GM12878 (cell line): ENCODE measurements around the gene COL25A1. TPM values are rescaled to one million over a fixed set of nuclear protein-coding genes. Genes with fewer than 3 reads are reported as not detected.

Source experiments
- ATAC-seq: fragments of 200-7000 bp; cut with Tn5 transposase; 3 replicates; pipeline ENCODE4 v1.9.1; 2020; ENCODE audit warnings: mild to moderate bottlenecking, moderate library complexity
- BruUV-seq: library from RNA; stranded (reverse); fragments of 400-500 nt; replicated peaks from 2 replicates; lab custom pipeline; 2021; lab: Mats Ljungman, UMichigan
- CTCF ChIA-PET: fragments of 300-600 bp; sonication (Branson Sonifier 250); formaldehyde crosslinking; extraction: SDS; loops from one replicate; lab custom pipeline; 2021; ENCODE audit warnings: inconsistent platforms; lab: Yijun Ruan, JAX
- POLR2A ChIA-PET: fragments of 350-600 bp; formaldehyde crosslinking; extraction: SDS; loops from one replicate; lab custom pipeline; 2021; ENCODE audit warnings: inconsistent platforms; lab: Charles Lee
- RAD21 ChIA-PET: fragments of 300-600 bp; sonication (Branson Sonifier 250); formaldehyde crosslinking; loops from one replicate; lab custom pipeline; 2023; ENCODE audit warnings: antibody characterized with exemption; ENCODE audit not compliant: unreplicated experiment; lab: Charles Lee
- SMC1A ChIA-PET: fragments of 300-600 bp; sonication (Branson Sonifier 250); formaldehyde crosslinking; loops from one replicate; lab custom pipeline; 2023; ENCODE audit not compliant: unreplicated experiment, uncharacterized antibody; lab: Charles Lee
- DNase-seq: peaks from one replicate; pipeline ENCODE4 v3.0.0-alpha.2; 2011; ENCODE audit warnings: low read depth, low spot score
- FAIRE-seq: peaks from 3 replicates; lab custom pipeline; 2011; peaks lifted over from hg19 to GRCh38; lab: Jason Lieb, UNC
- H2AFZ ChIP-seq: 2 replicates; pipeline ENCODE4 v1.6.0; 2011; ENCODE audit warnings: low read depth, low read length, control low read depth; ENCODE audit not compliant: control insufficient read depth
- H3K27ac ChIP-seq: 2 replicates; pipeline ENCODE4 v1.5.1; 2011; ENCODE audit warnings: control low read depth; ENCODE audit not compliant: control insufficient read depth, insufficient read depth
- H3K27me3 ChIP-seq, 2 experiments: replicated peaks in 1 of 2; 2 replicates each; pipeline versions ENCODE4 v1.6.0 to v1.6.1; 2011; ENCODE audit warnings: low read length in 1 of 2; ENCODE audit not compliant: control insufficient read depth in 2 of 2, insufficient read depth in 2 of 2
- H3K36me3 ChIP-seq, 2 experiments: 2 replicates each; pipeline ENCODE4 v1.5.1; 2011; ENCODE audit warnings: low read length in 1 of 2; ENCODE audit not compliant: control insufficient read depth in 2 of 2, insufficient read depth in 2 of 2
- H3K4me1 ChIP-seq: 2 replicates; pipeline ENCODE4 v1.6.1; 2011; ENCODE audit warnings: mild to moderate bottlenecking, low read length, moderate library complexity, mixed read lengths; ENCODE audit not compliant: control insufficient read depth, insufficient read depth
- H3K4me2 ChIP-seq: 2 replicates; pipeline ENCODE4 v1.6.0; 2011; ENCODE audit warnings: control low read depth; ENCODE audit not compliant: control insufficient read depth, insufficient read depth
- H3K4me3 ChIP-seq: fragments of 200-600 bp; sonication (generic); 2 replicates; pipeline ENCODE4 v1.5.1; 2016
- H3K79me2 ChIP-seq: 2 replicates; pipeline ENCODE4 v1.6.0; 2011; ENCODE audit warnings: low read length; ENCODE audit not compliant: control insufficient read depth, insufficient read depth
- H3K9ac ChIP-seq: 2 replicates; pipeline ENCODE4 v1.8.0; 2011; ENCODE audit warnings: low read length, control low read depth, mixed read lengths; ENCODE audit not compliant: control insufficient read depth, insufficient read depth
- H3K9me3 ChIP-seq: replicated peaks from 3 replicates; pipeline ENCODE4 v1.5.1; 2011; ENCODE audit warnings: mild to moderate bottlenecking, low read length; ENCODE audit not compliant: control insufficient read depth, insufficient read depth
- H4K20me1 ChIP-seq: 2 replicates; pipeline ENCODE4 v1.6.0; 2011; ENCODE audit not compliant: control insufficient read depth, insufficient read depth
- BCL11A ChIP-seq: IDR thresholded peaks from 2 replicates; pipeline ENCODE4 v1.6.1; 2011; ENCODE audit warnings: low read depth, low read length
- BHLHE40 ChIP-seq, 2 experiments: fragments of 450-650 bp in 1 of 2; IDR thresholded peaks; 2 replicates each; pipeline ENCODE4 v1.6.1; 2011 to 2017; ENCODE audit warnings: low read depth in 2 of 2, borderline replicate concordance in 1 of 2, improper control_type of control experiment in 1 of 2, low read length in 1 of 2, mild to moderate bottlenecking in 1 of 2
- CBX5 ChIP-seq: sonication (generic); IDR thresholded peaks from 2 replicates; pipeline ENCODE4 v1.6.1; 2016; ENCODE audit warnings: low read depth, moderate library complexity, mild to moderate bottlenecking, inconsistent platforms
- ETV6 ChIP-seq, 2 experiments: fragments of 450-650 bp in 1 of 2; IDR thresholded peaks in 1 of 2; conservative IDR thresholded peaks in 1 of 2; 2 replicates each; pipeline ENCODE4 v1.6.1; 2014; ENCODE audit warnings: antibody characterized with exemption in 1 of 2, borderline replicate concordance in 1 of 2, low read depth in 1 of 2, mild to moderate bottlenecking in 1 of 2, moderate library complexity in 1 of 2
- IKZF2 ChIP-seq, 2 experiments: fragments of 450-650 bp; IDR thresholded peaks; 2 replicates each; pipeline ENCODE4 v1.6.1; 2017; ENCODE audit warnings: mild to moderate bottlenecking in 2 of 2, moderate library complexity in 2 of 2
- LARP7 ChIP-seq: fragments of 450-650 bp; IDR thresholded peaks from 2 replicates; pipeline ENCODE4 v1.6.1; 2017; ENCODE audit warnings: mild to moderate bottlenecking
- POU2F2 ChIP-seq: IDR thresholded peaks from 3 replicates; pipeline ENCODE4 v1.6.1; 2011; ENCODE audit warnings: low read depth, mild to moderate bottlenecking, low read length, borderline replicate concordance
- SMC3 ChIP-seq: IDR thresholded peaks from 2 replicates; pipeline ENCODE4 v1.6.1; 2011; ENCODE audit warnings: low read length, improper control_type of control experiment, borderline replicate concordance
- SREBF1 ChIP-seq: IDR thresholded peaks from 2 replicates; pipeline ENCODE4 v1.6.1; 2012; ENCODE audit warnings: mild to moderate bottlenecking, low read length
- SREBF2 ChIP-seq: IDR thresholded peaks from 2 replicates; pipeline ENCODE4 v1.6.1; 2012; ENCODE audit warnings: mild to moderate bottlenecking, low read length
- TCF7 ChIP-seq: IDR thresholded peaks from 2 replicates; pipeline ENCODE4 v1.6.1; 2014; ENCODE audit warnings: antibody characterized with exemption, borderline replicate concordance
- ZNF384 ChIP-seq: IDR thresholded peaks from 2 replicates; pipeline ENCODE4 v1.6.1; 2012; ENCODE audit warnings: low read depth, mild to moderate bottlenecking, low read length, improper control_type of control experiment, borderline replicate concordance
- ZNF622 ChIP-seq: fragments of 450-650 bp; IDR thresholded peaks from 2 replicates; pipeline ENCODE4 v1.6.1; 2017; ENCODE audit warnings: mild to moderate bottlenecking, inconsistent platforms
- WGBS: methylation state at CpG from one replicate; pipeline ENCODE4 v1.1.6; 2016; ENCODE audit warnings: low lambda C conversion rate; ENCODE audit not compliant: insufficient replicate concordance, insufficient coverage; ENCODE audit errors: missing lambda C conversion rate; 5-methylcytosine and 5-hydroxymethylcytosine counted together
- in situ Hi-C: fragments of 300-500 bp; cut with MboI; formaldehyde crosslinking; loops from 9 replicates; pipeline ENCODE4 v1.14.3; 2018; ENCODE audit warnings: mixed read lengths
- intact Hi-C: fragments of 100-400 bp; cut with micrococcal nuclease; formaldehyde crosslinking; loops from one replicate; pipeline ENCODE4 v1.14.2; 2022; ENCODE audit not compliant: unreplicated experiment
- polyA plus RNA-seq, 11 experiments: library from polyadenylated mRNA; depleted of rRNA in 4 of 11; unstranded in 6 of 11; stranded (reverse) in 5 of 11; fragments of >200 nt; fragmentation: Nextera tagmentation in 4 of 11; fragmentation: Illumina TruSeq in 1 of 11; extraction: Ambion mirVana in 4 of 11; extraction: Trizol in 1 of 11; gene quantifications; 1 replicate in 1 of 11; 2 replicates in 10 of 11; pipeline versions ENCODE4 v1.2.1 to v1.2.3, GENCODE V29; 2011 to 2016; ENCODE audit warnings: inconsistent platforms in 2 of 11, missing spikeins in 2 of 11, low read depth in 1 of 11
- total RNA-seq, 4 experiments: library from RNA; depleted of rRNA in 3 of 4; stranded (reverse); fragments of >200 nt in 3 of 4; fragmentation: Illumina TruSeq in 1 of 4; extraction: Trizol in 1 of 4; gene quantifications; 2 replicates each; pipeline versions ENCODE4 v1.2.1 to v1.2.3, GENCODE V29; 2013 to 2021
- TF ChIP-seq, protein P1 (sequence below): fragments of 450-650 bp; formaldehyde crosslinking; IDR thresholded peaks from 2 replicates; pipeline ENCODE4 v1.4.0; 2022; ENCODE audit warnings: mild to moderate bottlenecking, moderate library complexity
- TF ChIP-seq, protein P2 (sequence below): fragments of 450-650 bp; IDR thresholded peaks from 2 replicates; pipeline ENCODE4 v1.6.1; 2014; ENCODE audit warnings: mild to moderate bottlenecking

The COL25A1 gene
- total and polyA plus RNA-seq, 10 of the 15 experiments (the other 5 are each of a cell fraction or from before 2014, with no cell fraction given): 0.01 to 0.26 (median 0.12) TPM; not detected in 6

DNA sequence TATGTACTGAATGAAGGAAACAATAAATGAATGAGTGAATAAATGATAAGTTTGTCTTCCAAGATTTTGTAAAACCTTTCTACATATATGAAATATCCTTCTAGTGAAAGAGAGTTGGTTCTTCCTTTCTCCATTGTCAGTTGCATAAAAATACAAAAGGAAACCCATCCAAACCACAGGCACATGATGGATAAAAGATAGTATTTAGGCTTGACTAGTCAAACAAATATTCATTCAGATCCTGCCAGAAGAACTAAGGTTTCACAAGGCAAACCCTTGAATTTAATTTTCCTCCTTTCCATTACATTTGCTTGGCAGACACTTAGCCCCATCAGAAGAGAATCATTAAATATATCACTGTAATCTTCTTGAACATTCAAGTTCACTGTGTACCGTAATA, 208.4 kb downstream of the COL25A1 start:
- no peak overlapping the region for H3K27ac ChIP-seq
- H3K36me3 ChIP-seq: no peaks in the 10 kb centered on the region
- H3K9ac ChIP-seq: no peak overlapping the region
- TF ChIP-seq, protein P1, sequence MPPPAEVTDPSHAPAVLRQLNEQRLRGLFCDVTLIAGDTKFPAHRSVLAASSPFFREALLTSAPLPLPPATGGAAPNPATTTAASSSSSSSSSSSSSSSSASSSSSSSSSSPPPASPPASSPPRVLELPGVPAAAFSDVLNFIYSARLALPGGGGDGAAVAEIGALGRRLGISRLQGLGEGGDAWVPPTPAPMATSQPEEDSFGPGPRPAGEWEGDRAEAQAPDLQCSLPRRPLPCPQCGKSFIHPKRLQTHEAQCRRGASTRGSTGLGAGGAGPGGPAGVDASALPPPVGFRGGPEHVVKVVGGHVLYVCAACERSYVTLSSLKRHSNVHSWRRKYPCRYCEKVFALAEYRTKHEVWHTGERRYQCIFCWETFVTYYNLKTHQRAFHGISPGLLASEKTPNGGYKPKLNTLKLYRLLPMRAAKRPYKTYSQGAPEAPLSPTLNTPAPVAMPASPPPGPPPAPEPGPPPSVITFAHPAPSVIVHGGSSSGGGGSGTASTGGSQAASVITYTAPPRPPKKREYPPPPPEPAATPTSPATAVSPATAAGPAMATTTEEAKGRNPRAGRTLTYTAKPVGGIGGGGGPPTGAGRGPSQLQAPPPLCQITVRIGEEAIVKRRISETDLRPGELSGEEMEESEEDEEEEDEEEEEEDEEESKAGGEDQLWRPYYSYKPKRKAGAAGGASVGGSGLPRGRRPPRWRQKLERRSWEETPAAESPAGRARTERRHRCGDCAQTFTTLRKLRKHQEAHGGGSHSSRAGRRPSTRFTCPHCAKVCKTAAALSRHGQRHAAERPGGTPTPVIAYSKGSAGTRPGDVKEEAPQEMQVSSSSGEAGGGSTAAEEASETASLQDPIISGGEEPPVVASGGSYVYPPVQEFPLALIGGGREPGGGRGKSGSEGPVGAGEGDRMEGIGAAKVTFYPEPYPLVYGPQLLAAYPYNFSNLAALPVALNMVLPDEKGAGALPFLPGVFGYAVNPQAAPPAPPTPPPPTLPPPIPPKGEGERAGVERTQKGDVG (CRISPR knock-in tag): no peak
- TF ChIP-seq ETV6 (conservative IDR thresholded peaks at IDR 0.05 in 1 of 2, IDR thresholded peaks at IDR 0.05 in 1 of 2; ENCODE audit: borderline replicate concordance in 1 of 2, low read depth in 1 of 2) (no peak), SMC3 (no peak), TCF7 (no peak), SREBF1 (no peak), ZNF622 (no peak), ZNF384 (no peak), POU2F2 (no peak), BHLHE40 (IDR thresholded peaks at IDR 0.05; ENCODE audit: borderline replicate concordance in 1 of 2, low read depth in 2 of 2, low read length in 1 of 2) (no peak), SREBF2 (no peak), LARP7 (no peak), IKZF2 (IDR thresholded peaks at IDR 0.05) (no peak), CBX5 (no peak), BCL11A (no peak)
- TF ChIP-seq, protein P2, sequence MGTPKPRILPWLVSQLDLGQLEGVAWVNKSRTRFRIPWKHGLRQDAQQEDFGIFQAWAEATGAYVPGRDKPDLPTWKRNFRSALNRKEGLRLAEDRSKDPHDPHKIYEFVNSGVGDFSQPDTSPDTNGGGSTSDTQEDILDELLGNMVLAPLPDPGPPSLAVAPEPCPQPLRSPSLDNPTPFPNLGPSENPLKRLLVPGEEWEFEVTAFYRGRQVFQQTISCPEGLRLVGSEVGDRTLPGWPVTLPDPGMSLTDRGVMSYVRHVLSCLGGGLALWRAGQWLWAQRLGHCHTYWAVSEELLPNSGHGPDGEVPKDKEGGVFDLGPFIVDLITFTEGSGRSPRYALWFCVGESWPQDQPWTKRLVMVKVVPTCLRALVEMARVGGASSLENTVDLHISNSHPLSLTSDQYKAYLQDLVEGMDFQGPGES: no peak
- CTCF ChIA-PET: interaction anchor here (0.6 to 0.9 kb wide), 2 partner anchors 11 to 201 kb away, joined by 3 read pairs; no protein-coding TSS in a partner anchor
- DNase-seq (no peak), ATAC-seq (no peak), FAIRE-seq (no peak)
- no peak overlapping the region for H3K4me3 ChIP-seq
- in situ Hi-C loops (no loop called here), intact Hi-C loops (no loop called here)
- no peaks in the 10 kb centered on the region for H3K79me2 ChIP-seq
- no peak overlapping the region for H2AFZ ChIP-seq
- WGBS: 53% methylated on average over 1 of the region's 1 CpG
- RAD21 ChIA-PET: no interaction called here
- POLR2A ChIA-PET: no interaction called here
- H3K27me3 ChIP-seq: no peaks in the 10 kb centered on the region; a peak in 1 of 4 replicates
- SMC1A ChIA-PET: no interaction called here
- no peaks in the 10 kb centered on the region for H3K9me3 ChIP-seq
- no peak overlapping the region for H3K4me2 ChIP-seq
- H3K4me1 ChIP-seq: no peaks in the 10 kb centered on the region
- no TSS peak for BruUV-seq
- no peaks in the 10 kb centered on the region for H4K20me1 ChIP-seq
